ENCODE measurements around the gene MECR. TPM values are rescaled to one million over a fixed set of nuclear protein-coding genes. Genes with fewer than 3 reads are reported as not detected.

MECR gene
- polyA plus RNA-seq (2013) = 17.6 and 18.9 TPM in 2 replicates

- peak within 1 kb of the TSS; percentile 72 for H3K4ac ChIP-seq (ENCODE audit: low read depth, low read length)
- peak within 1 kb of the TSS; percentile 88 for H3K4me3 ChIP-seq (ENCODE audit: low read depth, low read length)
- H4K8ac ChIP-seq (ENCODE audit: low read depth, low read length) = peak within 1 kb of the TSS; percentile 92
- peaks cover 7% of the 10 kb centered on the region for H3K79me1 ChIP-seq (ENCODE audit: low read length)
- H3K4me1 ChIP-seq (ENCODE audit: control insufficient read depth in 1 of 2, insufficient read depth in 2 of 2, low read length in 2 of 2) = peaks cover 4 to 9% of the 10 kb centered on the region in 2 experiments
- H2BK5ac ChIP-seq (ENCODE audit: low read depth, low read length, poor library complexity) = peak within 1 kb of the TSS; percentile 78
- peak within 1 kb of the TSS; percentile 88 for H4K12ac ChIP-seq (ENCODE audit: low read depth, low read length)
- no peaks in the 10 kb centered on the region for H3K9me3 ChIP-seq (ENCODE audit: insufficient read depth, low read depth, low read length)
- peaks cover 3% of the 10 kb centered on the region for H3K79me2 ChIP-seq (ENCODE audit: control insufficient read depth, insufficient read depth, low read length, poor library complexity)
- H2BK12ac ChIP-seq (ENCODE audit: low read length) = peak within 1 kb of the TSS; percentile 16
- peak within 1 kb of the TSS; percentile 70 for H2BK120ac ChIP-seq (ENCODE audit: insufficient read depth, low read length, poor library complexity)
- peak within 1 kb of the TSS; percentile 54 for H3K18ac ChIP-seq (ENCODE audit: low read length)
- H3K23ac ChIP-seq (ENCODE audit: low read length) = no peak within 1 kb of the TSS
- H4K91ac ChIP-seq (ENCODE audit: low read depth, low read length) = peak within 1 kb of the TSS; percentile 68
- H3K9ac ChIP-seq (ENCODE audit: low read length) = peak within 1 kb of the TSS; percentile 90
- WGBS (ENCODE audit: extremely low coverage, insufficient coverage, insufficient read length) = no CpG with 5 or more reads among the region's 52 CpGs
- no peaks in the 10 kb centered on the region for H3K36me3 ChIP-seq (ENCODE audit: control insufficient read depth in 1 of 2, insufficient read depth in 2 of 2, low read length in 2 of 2)
- peak within 1 kb of the TSS; percentile 80 for H3K4me2 ChIP-seq (ENCODE audit: low read length)
- H3K27ac ChIP-seq (ENCODE audit: low read depth, low read length) = no peak within 1 kb of the TSS
- peak within 1 kb of the TSS; percentile 64 for H3K14ac ChIP-seq (ENCODE audit: low read length)
- peak within 1 kb of the TSS; percentile 56 for H2AFZ ChIP-seq (ENCODE audit: insufficient read depth, low read length, poor library complexity)
- DNase-seq = peak; percentile 92 to 94
- no peak within 1 kb of the TSS for H2AK5ac ChIP-seq (ENCODE audit: low read length)
- H3K27me3 ChIP-seq (ENCODE audit: insufficient read depth, low read length) = no peaks in the 10 kb centered on the region
Measured at GRCh38 chr1:29230553-29231378, at the start of gene MECR. MECR (minus strand) TSS chr1:29230934; CDS start chr1:29230906, 28 bp downstream.

GRCh38 chr1:29279951-29280391 lies 49.2 kb upstream of the MECR start:
- H3K14ac ChIP-seq (ENCODE audit: low read length) = no peak overlapping the region
- H2BK5ac ChIP-seq (ENCODE audit: low read depth, low read length, poor library complexity) = no peak overlapping the region
- H4K8ac ChIP-seq (ENCODE audit: low read depth, low read length) = no peak overlapping the region
- no peak overlapping the region for H2AFZ ChIP-seq (ENCODE audit: insufficient read depth, low read length, poor library complexity)
- H2BK12ac ChIP-seq (ENCODE audit: low read length) = no peak overlapping the region
- no peak overlapping the region for H3K9ac ChIP-seq (ENCODE audit: low read length)
- peaks cover 7 to 12% of the 10 kb centered on the region in 2 experiments for H3K4me1 ChIP-seq (ENCODE audit: control insufficient read depth in 1 of 2, insufficient read depth in 2 of 2, low read length in 2 of 2)
- H3K36me3 ChIP-seq (ENCODE audit: control insufficient read depth in 1 of 2, insufficient read depth in 2 of 2, low read length in 2 of 2) = peaks cover 18 to 19% of the 10 kb centered on the region in 2 experiments
- H3K4me2 ChIP-seq (ENCODE audit: low read length) = no peak overlapping the region
- no peak for DNase-seq
- H3K4me3 ChIP-seq (ENCODE audit: low read depth, low read length) = no peak overlapping the region
- H3K9me3 ChIP-seq (ENCODE audit: insufficient read depth, low read depth, low read length) = peaks cover 3% of the 10 kb centered on the region
- no peaks in the 10 kb centered on the region for H3K79me2 ChIP-seq (ENCODE audit: control insufficient read depth, insufficient read depth, low read length, poor library complexity)
- H3K4ac ChIP-seq (ENCODE audit: low read depth, low read length) = no peak overlapping the region
- H4K12ac ChIP-seq (ENCODE audit: low read depth, low read length) = no peak overlapping the region
- H3K18ac ChIP-seq (ENCODE audit: low read length) = no peak overlapping the region
- H3K27ac ChIP-seq (ENCODE audit: low read depth, low read length) = no peak overlapping the region
- H2BK120ac ChIP-seq (ENCODE audit: insufficient read depth, low read length, poor library complexity) = no peak overlapping the region
- H3K23ac ChIP-seq (ENCODE audit: low read length) = no peak overlapping the region
- no peaks in the 10 kb centered on the region for H3K27me3 ChIP-seq (ENCODE audit: insufficient read depth, low read length)
- no peak overlapping the region for H4K91ac ChIP-seq (ENCODE audit: low read depth, low read length)
- no peak overlapping the region for H2AK5ac ChIP-seq (ENCODE audit: low read length)
- peaks cover 6% of the 10 kb centered on the region for H3K79me1 ChIP-seq (ENCODE audit: low read length)
- WGBS (ENCODE audit: extremely low coverage, insufficient coverage, insufficient read length) = no CpG with 5 or more reads among the region's 11 CpGs

- H4K8ac ChIP-seq (ENCODE audit: low read depth, low read length) = no peak overlapping the region
- peaks cover 12 to 19% of the 10 kb centered on the region in 2 experiments for H3K36me3 ChIP-seq (ENCODE audit: control insufficient read depth in 1 of 2, insufficient read depth in 2 of 2, low read length in 2 of 2)
- no peaks in the 10 kb centered on the region for H3K27me3 ChIP-seq (ENCODE audit: insufficient read depth, low read length)
- no peak overlapping the region for H3K14ac ChIP-seq (ENCODE audit: low read length)
- H3K79me1 ChIP-seq (ENCODE audit: low read length) = peaks cover 6% of the 10 kb centered on the region
- H2BK5ac ChIP-seq (ENCODE audit: low read depth, low read length, poor library complexity) = no peak overlapping the region
- no CpG with 5 or more reads among the region's 13 CpGs for WGBS (ENCODE audit: extremely low coverage, insufficient coverage, insufficient read length)
- H3K4ac ChIP-seq (ENCODE audit: low read depth, low read length) = no peak overlapping the region
- no peak overlapping the region for H3K27ac ChIP-seq (ENCODE audit: low read depth, low read length)
- H4K91ac ChIP-seq (ENCODE audit: low read depth, low read length) = no peak overlapping the region
- no peak overlapping the region for H2AFZ ChIP-seq (ENCODE audit: insufficient read depth, low read length, poor library complexity)
- H2AK5ac ChIP-seq (ENCODE audit: low read length) = no peak overlapping the region
- H3K4me2 ChIP-seq (ENCODE audit: low read length) = no peak overlapping the region
- no peak overlapping the region for H2BK120ac ChIP-seq (ENCODE audit: insufficient read depth, low read length, poor library complexity)
- H4K12ac ChIP-seq (ENCODE audit: low read depth, low read length) = no peak overlapping the region
- H3K79me2 ChIP-seq (ENCODE audit: control insufficient read depth, insufficient read depth, low read length, poor library complexity) = no peaks in the 10 kb centered on the region
- no peak overlapping the region for H3K18ac ChIP-seq (ENCODE audit: low read length)
- peaks cover 7 to 12% of the 10 kb centered on the region in 2 experiments for H3K4me1 ChIP-seq (ENCODE audit: control insufficient read depth in 1 of 2, insufficient read depth in 2 of 2, low read length in 2 of 2)
- no peak overlapping the region for H3K9ac ChIP-seq (ENCODE audit: low read length)
- H3K9me3 ChIP-seq (ENCODE audit: insufficient read depth, low read depth, low read length) = peaks cover 3% of the 10 kb centered on the region
- no peak overlapping the region for H2BK12ac ChIP-seq (ENCODE audit: low read length)
- no peak overlapping the region for H3K4me3 ChIP-seq (ENCODE audit: low read depth, low read length)
- no peak for DNase-seq
- no peak overlapping the region for H3K23ac ChIP-seq (ENCODE audit: low read length)
Measured at GRCh38 chr1:29279406-29279805, 48.7 kb upstream of the MECR start.

GRCh38 chr1:29278124-29278523 lies 47.4 kb upstream of the MECR start:
- H2BK120ac ChIP-seq (ENCODE audit: insufficient read depth, low read length, poor library complexity) = no peak overlapping the region
- H3K18ac ChIP-seq (ENCODE audit: low read length) = no peak overlapping the region
- peaks cover 3% of the 10 kb centered on the region for H3K9me3 ChIP-seq (ENCODE audit: insufficient read depth, low read depth, low read length)
- H3K27ac ChIP-seq (ENCODE audit: low read depth, low read length) = no peak overlapping the region
- H2AK5ac ChIP-seq (ENCODE audit: low read length) = no peak overlapping the region
- peaks cover 2 to 6% of the 10 kb centered on the region in 2 experiments for H3K4me1 ChIP-seq (ENCODE audit: control insufficient read depth in 1 of 2, insufficient read depth in 2 of 2, low read length in 2 of 2)
- H4K12ac ChIP-seq (ENCODE audit: low read depth, low read length) = no peak overlapping the region
- H2BK5ac ChIP-seq (ENCODE audit: low read depth, low read length, poor library complexity) = no peak overlapping the region
- no peaks in the 10 kb centered on the region for H3K79me2 ChIP-seq (ENCODE audit: control insufficient read depth, insufficient read depth, low read length, poor library complexity)
- no peaks in the 10 kb centered on the region for H3K27me3 ChIP-seq (ENCODE audit: insufficient read depth, low read length)
- no peak overlapping the region for H3K4ac ChIP-seq (ENCODE audit: low read depth, low read length)
- no peak overlapping the region for H2AFZ ChIP-seq (ENCODE audit: insufficient read depth, low read length, poor library complexity)
- no peak overlapping the region for H4K8ac ChIP-seq (ENCODE audit: low read depth, low read length)
- no CpG with 5 or more reads among the region's 3 CpGs for WGBS (ENCODE audit: extremely low coverage, insufficient coverage, insufficient read length)
- no peak overlapping the region for H3K23ac ChIP-seq (ENCODE audit: low read length)
- peaks cover 2% of the 10 kb centered on the region for H3K79me1 ChIP-seq (ENCODE audit: low read length)
- H3K36me3 ChIP-seq (ENCODE audit: control insufficient read depth in 1 of 2, insufficient read depth in 2 of 2, low read length in 2 of 2) = peaks cover 12 to 19% of the 10 kb centered on the region in 2 experiments
- no peak overlapping the region for H2BK12ac ChIP-seq (ENCODE audit: low read length)
- H4K91ac ChIP-seq (ENCODE audit: low read depth, low read length) = no peak overlapping the region
- no peak overlapping the region for H3K9ac ChIP-seq (ENCODE audit: low read length)
- DNase-seq = no peak
- no peak overlapping the region for H3K4me3 ChIP-seq (ENCODE audit: low read depth, low read length)
- no peak overlapping the region for H3K4me2 ChIP-seq (ENCODE audit: low read length)
- H3K14ac ChIP-seq (ENCODE audit: low read length) = no peak overlapping the region

Data from trophoblast cell (in vitro differentiated cells and primary cell).